ENCODE data around the gene C1QTNF4. TPM values are rescaled to one million over a fixed set of nuclear protein-coding genes. Genes with fewer than 3 reads are reported as not detected.

Gene C1QTNF4
- total and polyA plus RNA-seq, 10 of the 15 experiments (the other 5 are each of a cell fraction or from before 2014, with no cell fraction given), result 0.06 TPM; not detected in 9

- TF ChIP-seq, protein P1, sequence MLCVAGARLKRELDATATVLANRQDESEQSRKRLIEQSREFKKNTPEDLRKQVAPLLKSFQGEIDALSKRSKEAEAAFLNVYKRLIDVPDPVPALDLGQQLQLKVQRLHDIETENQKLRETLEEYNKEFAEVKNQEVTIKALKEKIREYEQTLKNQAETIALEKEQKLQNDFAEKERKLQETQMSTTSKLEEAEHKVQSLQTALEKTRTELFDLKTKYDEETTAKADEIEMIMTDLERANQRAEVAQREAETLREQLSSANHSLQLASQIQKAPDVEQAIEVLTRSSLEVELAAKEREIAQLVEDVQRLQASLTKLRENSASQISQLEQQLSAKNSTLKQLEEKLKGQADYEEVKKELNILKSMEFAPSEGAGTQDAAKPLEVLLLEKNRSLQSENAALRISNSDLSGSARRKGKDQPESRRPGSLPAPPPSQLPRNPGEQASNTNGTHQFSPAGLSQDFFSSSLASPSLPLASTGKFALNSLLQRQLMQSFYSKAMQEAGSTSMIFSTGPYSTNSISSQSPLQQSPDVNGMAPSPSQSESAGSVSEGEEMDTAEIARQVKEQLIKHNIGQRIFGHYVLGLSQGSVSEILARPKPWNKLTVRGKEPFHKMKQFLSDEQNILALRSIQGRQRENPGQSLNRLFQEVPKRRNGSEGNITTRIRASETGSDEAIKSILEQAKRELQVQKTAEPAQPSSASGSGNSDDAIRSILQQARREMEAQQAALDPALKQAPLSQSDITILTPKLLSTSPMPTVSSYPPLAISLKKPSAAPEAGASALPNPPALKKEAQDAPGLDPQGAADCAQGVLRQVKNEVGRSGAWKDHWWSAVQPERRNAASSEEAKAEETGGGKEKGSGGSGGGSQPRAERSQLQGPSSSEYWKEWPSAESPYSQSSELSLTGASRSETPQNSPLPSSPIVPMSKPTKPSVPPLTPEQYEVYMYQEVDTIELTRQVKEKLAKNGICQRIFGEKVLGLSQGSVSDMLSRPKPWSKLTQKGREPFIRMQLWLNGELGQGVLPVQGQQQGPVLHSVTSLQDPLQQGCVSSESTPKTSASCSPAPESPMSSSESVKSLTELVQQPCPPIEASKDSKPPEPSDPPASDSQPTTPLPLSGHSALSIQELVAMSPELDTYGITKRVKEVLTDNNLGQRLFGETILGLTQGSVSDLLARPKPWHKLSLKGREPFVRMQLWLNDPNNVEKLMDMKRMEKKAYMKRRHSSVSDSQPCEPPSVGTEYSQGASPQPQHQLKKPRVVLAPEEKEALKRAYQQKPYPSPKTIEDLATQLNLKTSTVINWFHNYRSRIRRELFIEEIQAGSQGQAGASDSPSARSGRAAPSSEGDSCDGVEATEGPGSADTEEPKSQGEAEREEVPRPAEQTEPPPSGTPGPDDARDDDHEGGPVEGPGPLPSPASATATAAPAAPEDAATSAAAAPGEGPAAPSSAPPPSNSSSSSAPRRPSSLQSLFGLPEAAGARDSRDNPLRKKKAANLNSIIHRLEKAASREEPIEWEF (IDR thresholded peaks at IDR 0.05; ENCODE audit: insufficient replicate concordance, low read depth, low read length), result no peak
- TF ChIP-seq TAF1 (IDR thresholded peaks at IDR 0.05; ENCODE audit: borderline replicate concordance, low read depth, low read length), result peak; percentile 83; the same call in 1 of the 2 replicates
- peak; percentile 79 for TF ChIP-seq DPF2 (IDR thresholded peaks at IDR 0.05)
- no peak for TF ChIP-seq KAT2A (conservative IDR thresholded peaks at IDR 0.05; ENCODE audit: control insufficient read depth, low read depth, low read length)
- no peak for TF ChIP-seq ZNF24 (IDR thresholded peaks at IDR 0.05)
- no peak for TF ChIP-seq SUZ12 (IDR thresholded peaks at IDR 0.05; ENCODE audit: unreplicated experiment)
- TF ChIP-seq JUNB (IDR thresholded peaks at IDR 0.05), result no peak
- no peak for TF ChIP-seq ZNF384 (IDR thresholded peaks at IDR 0.05; ENCODE audit: borderline replicate concordance, low read depth, low read length)
- TF ChIP-seq ETV6 (conservative IDR thresholded peaks at IDR 0.05 in 1 of 2, IDR thresholded peaks at IDR 0.05 in 1 of 2; ENCODE audit: borderline replicate concordance in 1 of 2, low read depth in 1 of 2), result no peak
- TF ChIP-seq, protein P2, sequence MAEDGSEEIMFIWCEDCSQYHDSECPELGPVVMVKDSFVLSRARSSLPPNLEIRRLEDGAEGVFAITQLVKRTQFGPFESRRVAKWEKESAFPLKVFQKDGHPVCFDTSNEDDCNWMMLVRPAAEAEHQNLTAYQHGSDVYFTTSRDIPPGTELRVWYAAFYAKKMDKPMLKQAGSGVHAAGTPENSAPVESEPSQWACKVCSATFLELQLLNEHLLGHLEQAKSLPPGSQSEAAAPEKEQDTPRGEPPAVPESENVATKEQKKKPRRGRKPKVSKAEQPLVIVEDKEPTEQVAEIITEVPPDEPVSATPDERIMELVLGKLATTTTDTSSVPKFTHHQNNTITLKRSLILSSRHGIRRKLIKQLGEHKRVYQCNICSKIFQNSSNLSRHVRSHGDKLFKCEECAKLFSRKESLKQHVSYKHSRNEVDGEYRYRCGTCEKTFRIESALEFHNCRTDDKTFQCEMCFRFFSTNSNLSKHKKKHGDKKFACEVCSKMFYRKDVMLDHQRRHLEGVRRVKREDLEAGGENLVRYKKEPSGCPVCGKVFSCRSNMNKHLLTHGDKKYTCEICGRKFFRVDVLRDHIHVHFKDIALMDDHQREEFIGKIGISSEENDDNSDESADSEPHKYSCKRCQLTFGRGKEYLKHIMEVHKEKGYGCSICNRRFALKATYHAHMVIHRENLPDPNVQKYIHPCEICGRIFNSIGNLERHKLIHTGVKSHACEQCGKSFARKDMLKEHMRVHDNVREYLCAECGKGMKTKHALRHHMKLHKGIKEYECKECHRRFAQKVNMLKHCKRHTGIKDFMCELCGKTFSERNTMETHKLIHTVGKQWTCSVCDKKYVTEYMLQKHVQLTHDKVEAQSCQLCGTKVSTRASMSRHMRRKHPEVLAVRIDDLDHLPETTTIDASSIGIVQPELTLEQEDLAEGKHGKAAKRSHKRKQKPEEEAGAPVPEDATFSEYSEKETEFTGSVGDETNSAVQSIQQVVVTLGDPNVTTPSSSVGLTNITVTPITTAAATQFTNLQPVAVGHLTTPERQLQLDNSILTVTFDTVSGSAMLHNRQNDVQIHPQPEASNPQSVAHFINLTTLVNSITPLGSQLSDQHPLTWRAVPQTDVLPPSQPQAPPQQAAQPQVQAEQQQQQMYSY (CRISPR knock-in tag; IDR thresholded peaks at IDR 0.05), result no peak
- no peak for TF ChIP-seq ZNF274 (IDR thresholded peaks at IDR 0.05; ENCODE audit: insufficient read depth, insufficient read length)
- TF ChIP-seq REST (IDR thresholded peaks at IDR 0.05; ENCODE audit: low read depth, low read length), result no peak; the same call in 1 of the 2 replicates
- TF ChIP-seq IKZF2 (IDR thresholded peaks at IDR 0.05), result no peak
- TF ChIP-seq ZNF217 (IDR thresholded peaks at IDR 0.05), result 0 out of 2 replicates have a peak, but pooled peaks have one; percentile 29
- TF ChIP-seq MEF2A (IDR thresholded peaks at IDR 0.05; ENCODE audit: insufficient read depth, low read depth, low read length), result no peak
- TF ChIP-seq FOXM1 (IDR thresholded peaks at IDR 0.05; ENCODE audit: low read depth, low read length), result no peak
These were observed 28.7 kb downstream of the C1QTNF4 start, which contains the start of gene PTPMT1 (continued) for GRCh38 chr11:47565340-47566148.
